Adrenal gland (tissue), 5 donors: ENCODE data around the gene SFN.

Source experiments
- CTCF ChIP-seq, 6 experiments: fragments of 450-650 bp in 4 of 6; fragments of 200-600 bp in 2 of 6; sonication (generic) in 1 of 6; IDR thresholded peaks; 1 replicate in 5 of 6; 2 replicates in 1 of 6; pipeline versions ENCODE4 v1.5.1 to v1.8.0; 2016 to 2021; ENCODE audit warnings: antibody characterized with exemption in 6 of 6, mild to moderate bottlenecking in 2 of 6, moderate library complexity in 1 of 6
- POLR2A ChIP-seq, 2 donors: fragments of 450-650 bp; IDR thresholded peaks; one replicate each; pipeline ENCODE4 v1.6.1; 2017; ENCODE audit warnings: antibody characterized with exemption in 2 of 2, mild to moderate bottlenecking in 2 of 2, moderate library complexity in 1 of 2
- donor health status: DM: no; HTN: no; CAD: no.

GRCh38 chr1:26839779-26840178 is 23.2 kb upstream of the SFN start:
- TF ChIP-seq CTCF (IDR thresholded peaks at IDR 0.05) (no peak), POLR2A (IDR thresholded peaks at IDR 0.05) (no peak)
